IPS-20b (cell line): ENCODE data around the gene STAM2.
"Not testable (repeated sequence)": the region's sequence is repeated elsewhere in the genome, so short reads cannot be mapped to it uniquely, and the experiment has no call there.

Experiments used
- H3K27ac ChIP-seq: one replicate; pipeline ENCODE4 v1.5.1; 2013; ENCODE audit warnings: low read length
- H3K27me3 ChIP-seq: 2 replicates; pipeline ENCODE4 v1.6.1; 2013; ENCODE audit warnings: mild to moderate bottlenecking, low read length, inconsistent platforms; ENCODE audit not compliant: insufficient read depth
- H3K36me3 ChIP-seq: 2 replicates; pipeline ENCODE4 v1.6.1; 2013; ENCODE audit warnings: low read depth, mild to moderate bottlenecking, inconsistent platforms, low read length, moderate library complexity; ENCODE audit not compliant: insufficient read depth
- H3K4me1 ChIP-seq: 2 replicates; pipeline ENCODE4 v1.6.1; 2013; ENCODE audit warnings: mild to moderate bottlenecking, control low read depth, inconsistent platforms, low read length, moderate library complexity; ENCODE audit not compliant: insufficient read depth
- H3K4me3 ChIP-seq: 2 replicates; pipeline ENCODE4 v1.5.1; 2013; ENCODE audit warnings: mild to moderate bottlenecking, low read length, inconsistent platforms
- H3K9ac ChIP-seq: 2 replicates; pipeline ENCODE4 v1.6.1; 2013; ENCODE audit warnings: low read depth, mild to moderate bottlenecking, inconsistent platforms, low read length, moderate library complexity
- H3K9me3 ChIP-seq: 2 replicates; pipeline ENCODE4 v1.6.1; 2013; ENCODE audit warnings: mild to moderate bottlenecking, low read depth, low read length, inconsistent platforms; ENCODE audit not compliant: insufficient read depth

STAM2 gene

DNA sequence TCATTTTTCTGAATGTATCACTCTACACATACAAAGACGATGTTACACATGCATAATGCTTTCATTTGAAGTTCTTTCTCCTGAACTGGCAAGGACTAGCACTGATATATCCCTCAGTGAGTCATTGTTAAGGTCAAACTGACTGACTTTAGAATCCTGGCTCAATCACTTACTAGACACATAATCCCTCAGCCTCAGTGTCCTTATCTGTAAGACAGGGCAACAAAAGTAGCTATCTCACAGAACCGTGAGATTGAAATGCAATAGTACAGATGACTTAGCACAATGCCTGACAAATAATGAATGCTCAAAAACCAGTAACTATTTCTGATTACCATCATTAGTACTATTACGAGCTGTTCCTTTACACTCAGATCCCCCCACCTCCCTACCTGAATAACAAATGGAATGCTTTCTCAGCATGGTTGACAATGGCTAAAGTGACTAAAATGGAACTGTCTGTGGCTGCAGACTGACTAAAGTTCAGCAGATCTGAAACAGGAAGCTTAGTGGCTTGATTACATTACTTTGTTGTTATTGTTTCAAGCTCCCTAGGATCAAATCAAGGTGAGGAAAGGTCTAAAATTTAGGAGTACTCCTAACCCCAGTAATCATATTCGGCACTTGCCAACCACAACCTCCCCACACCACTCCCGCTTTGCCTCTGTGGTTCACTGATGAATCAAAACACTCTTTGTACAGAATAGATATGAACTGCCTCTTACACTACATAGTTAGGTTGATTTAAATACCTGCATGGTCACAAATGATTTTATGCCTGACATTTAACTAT, 40.9 kb downstream of the STAM2 start:
- Histone ChIP-seq H3K27ac (no peak overlapping the region), H3K4me3 (no peak overlapping the region), H3K27me3 (no peaks in the 10 kb centered on the region), H3K9ac (no peak overlapping the region), H3K4me1 (peaks cover 10% of the 10 kb centered on the region), H3K36me3 (no peaks in the 10 kb centered on the region), H3K9me3 (no peaks in the 10 kb centered on the region)

DNA sequence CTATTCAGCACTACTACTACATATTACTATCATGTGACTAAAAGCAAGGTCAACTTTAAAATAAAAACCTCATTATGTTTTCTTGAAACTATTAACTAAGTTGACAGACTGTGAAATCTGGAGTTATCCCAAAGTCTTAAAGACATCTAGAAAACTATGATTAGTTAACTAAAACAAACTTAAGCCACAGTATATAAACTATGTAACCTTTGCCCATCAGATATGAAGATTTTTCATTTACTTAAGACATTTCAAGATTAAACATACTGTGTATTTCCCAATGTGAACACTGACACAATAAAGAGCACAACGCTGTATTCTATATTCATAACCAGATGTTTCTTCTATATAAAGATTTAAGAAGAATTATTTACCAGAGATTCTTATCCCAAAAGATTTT, 43.3 kb downstream of the STAM2 start:
- Histone ChIP-seq H3K27ac (no peak overlapping the region), H3K9ac (no peak overlapping the region), H3K9me3 (no peaks in the 10 kb centered on the region)

DNA sequence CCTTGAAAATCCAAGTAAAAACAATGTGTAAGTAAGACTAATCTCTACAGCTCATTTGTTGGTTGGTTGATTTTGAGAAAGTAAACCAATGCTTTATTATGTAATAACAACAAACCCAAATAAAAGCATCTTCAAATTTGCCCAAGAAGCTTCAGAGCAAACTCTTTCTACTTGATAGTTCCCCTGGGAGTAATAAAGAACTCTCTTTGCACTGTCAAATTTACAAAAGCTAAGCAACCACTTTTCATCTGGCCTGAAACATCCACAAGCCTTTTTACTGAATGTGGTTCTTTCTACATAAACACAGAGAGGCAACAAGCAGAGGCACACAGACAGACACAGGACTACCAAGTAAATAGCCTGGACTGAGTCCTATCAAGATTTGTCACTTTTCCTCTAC, 47.9 kb downstream of the STAM2 start:
- H3K9me3 ChIP-seq = no peaks in the 10 kb centered on the region
- H3K27me3 ChIP-seq = no peaks in the 10 kb centered on the region
- no peak overlapping the region for H3K9ac ChIP-seq
- H3K27ac ChIP-seq = no peak overlapping the region
- no peaks in the 10 kb centered on the region for H3K4me1 ChIP-seq
- no peak overlapping the region for H3K4me3 ChIP-seq
- no peaks in the 10 kb centered on the region for H3K36me3 ChIP-seq

More for the DNA sequence above, 43.3 kb downstream of the STAM2 start:
- Histone ChIP-seq H3K4me3 (no peak overlapping the region), H3K27me3 (no peaks in the 10 kb centered on the region), H3K4me1 (peaks cover 10% of the 10 kb centered on the region), H3K36me3 (no peaks in the 10 kb centered on the region)

DNA sequence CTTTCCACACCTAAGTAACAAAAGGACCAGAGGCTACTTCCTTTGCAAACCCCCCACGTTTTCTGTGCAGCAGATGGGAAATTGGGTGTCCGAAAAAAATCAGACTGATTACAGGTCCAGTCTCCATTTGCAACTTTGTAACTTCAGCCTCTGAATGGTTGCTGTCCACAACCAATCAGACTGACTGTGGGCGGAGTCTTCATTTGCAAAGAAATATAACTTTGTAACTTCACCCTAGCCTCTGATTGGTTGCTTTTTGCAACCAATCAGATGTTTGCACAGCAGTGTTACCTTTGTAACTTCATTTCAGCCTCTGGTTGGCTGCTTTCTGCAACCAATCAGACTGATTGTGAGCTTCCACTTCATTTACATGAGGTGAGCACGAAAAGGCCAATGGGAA, 48.9 kb downstream of the STAM2 start:
- H3K27me3 ChIP-seq = no peaks in the 10 kb centered on the region
- no peaks in the 10 kb centered on the region for H3K9me3 ChIP-seq
- H3K4me1 ChIP-seq = no peaks in the 10 kb centered on the region
- no peaks in the 10 kb centered on the region for H3K36me3 ChIP-seq
- H3K27ac ChIP-seq = no peak overlapping the region
- no peak overlapping the region for H3K9ac ChIP-seq
- H3K4me3 ChIP-seq = no peak overlapping the region

DNA sequence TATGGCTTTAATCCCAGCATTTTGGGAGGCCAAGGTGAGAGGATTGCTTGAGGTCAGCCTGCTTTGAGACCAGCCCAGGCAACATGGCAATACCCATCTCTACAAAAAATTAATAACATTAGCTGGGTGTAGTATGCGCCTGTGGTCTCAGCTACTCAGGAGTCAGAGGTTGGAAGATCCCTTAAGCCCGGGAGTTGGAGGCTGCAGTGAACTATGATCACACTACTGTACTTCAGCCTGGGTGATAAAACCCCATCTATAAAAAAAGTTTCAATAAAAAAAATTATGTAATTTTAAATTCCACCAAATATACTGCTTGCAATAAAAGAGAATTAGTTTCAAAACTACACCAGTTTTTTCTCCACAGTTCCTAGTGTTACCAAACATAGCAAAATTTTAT, 53.4 kb downstream of the STAM2 start:
- Histone ChIP-seq H3K4me3 (no peak overlapping the region), H3K9ac (no peak overlapping the region), H3K4me1 (peaks cover 11% of the 10 kb centered on the region; the same call in 1 of the 2 replicates), H3K27ac (no peak overlapping the region), H3K27me3 (no peaks in the 10 kb centered on the region), H3K9me3 (no peaks in the 10 kb centered on the region), H3K36me3 (no peaks in the 10 kb centered on the region)

DNA sequence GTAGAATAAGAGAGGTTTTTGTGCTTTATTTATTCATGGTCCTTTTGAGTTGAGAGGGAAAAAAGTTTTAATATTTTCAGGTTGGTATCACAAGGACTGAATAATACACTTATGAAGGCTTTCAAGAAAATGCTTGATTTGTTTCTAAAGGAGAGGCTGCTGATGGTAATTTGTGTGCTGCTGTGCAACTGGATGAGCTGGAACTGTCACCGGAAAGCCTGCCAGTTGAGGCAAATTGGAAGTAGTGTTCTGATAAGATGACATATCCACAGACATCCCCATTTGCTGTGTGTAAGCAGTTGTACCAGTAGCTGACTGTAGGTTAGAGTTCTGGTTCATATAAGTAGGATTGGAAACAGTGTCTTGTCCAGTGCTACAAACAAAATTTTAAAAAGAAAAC, 55.1 kb downstream of the STAM2 start:
- no peak overlapping the region for H3K27ac ChIP-seq
- H3K27me3 ChIP-seq = no peaks in the 10 kb centered on the region
- no peaks in the 10 kb centered on the region for H3K36me3 ChIP-seq
- H3K4me3 ChIP-seq = no peak overlapping the region
- peaks cover 11% of the 10 kb centered on the region; the same call in 1 of the 2 replicates for H3K4me1 ChIP-seq
- no peaks in the 10 kb centered on the region for H3K9me3 ChIP-seq
- no peak overlapping the region for H3K9ac ChIP-seq

DNA sequence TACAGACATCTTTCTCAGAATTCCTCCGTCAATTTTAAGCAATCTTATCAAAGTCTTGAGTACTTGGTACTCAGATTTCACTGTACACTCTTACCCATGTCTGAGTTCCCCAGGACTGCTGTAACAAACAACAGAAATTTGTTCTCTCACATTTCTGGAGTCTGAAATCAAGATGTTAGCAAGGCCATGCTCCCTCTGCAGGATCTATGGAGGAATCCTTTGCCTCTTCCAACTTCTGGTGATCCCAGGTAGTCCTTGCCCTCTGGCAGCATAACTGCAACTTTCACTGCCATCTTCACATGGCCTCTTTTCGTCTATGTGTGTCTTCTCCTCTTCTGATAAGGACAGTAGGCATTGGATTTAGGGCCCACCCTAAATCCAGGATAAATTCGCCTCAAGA, 59.6 kb downstream of the STAM2 start:
- Histone ChIP-seq H3K9me3 (no peaks in the 10 kb centered on the region), H3K36me3 (no peaks in the 10 kb centered on the region), H3K27me3 (no peaks in the 10 kb centered on the region), H3K27ac (no peak overlapping the region), H3K4me3 (no peak overlapping the region), H3K9ac (no peak overlapping the region), H3K4me1 (peaks cover 11% of the 10 kb centered on the region; the same call in 1 of the 2 replicates)

DNA sequence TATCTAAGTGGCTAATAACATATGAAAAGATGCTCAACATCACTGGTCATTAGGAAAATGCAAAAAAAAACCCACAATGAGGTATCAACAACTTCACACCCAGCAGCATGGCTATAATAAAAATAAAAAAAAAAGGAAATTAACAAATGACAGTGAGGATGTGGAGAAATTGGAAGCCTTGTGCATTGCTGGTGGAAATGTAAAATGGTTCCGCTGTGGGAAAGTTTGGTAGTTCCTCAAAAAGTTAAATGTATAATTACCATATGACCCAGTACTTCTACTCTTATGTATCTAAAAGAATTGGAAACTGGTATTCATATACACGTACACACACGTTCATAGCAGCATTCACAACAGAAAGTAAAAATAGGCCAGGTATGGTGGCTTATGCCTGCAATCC, 61.2 kb downstream of the STAM2 start:
- no peak overlapping the region for H3K4me3 ChIP-seq
- H3K27me3 ChIP-seq = no peaks in the 10 kb centered on the region
- H3K9me3 ChIP-seq = no peaks in the 10 kb centered on the region
- H3K36me3 ChIP-seq = no peaks in the 10 kb centered on the region
- H3K9ac ChIP-seq = no peak overlapping the region
- H3K4me1 ChIP-seq = peaks cover 4% of the 10 kb centered on the region; the same call in 1 of the 2 replicates
- no peak overlapping the region for H3K27ac ChIP-seq

DNA sequence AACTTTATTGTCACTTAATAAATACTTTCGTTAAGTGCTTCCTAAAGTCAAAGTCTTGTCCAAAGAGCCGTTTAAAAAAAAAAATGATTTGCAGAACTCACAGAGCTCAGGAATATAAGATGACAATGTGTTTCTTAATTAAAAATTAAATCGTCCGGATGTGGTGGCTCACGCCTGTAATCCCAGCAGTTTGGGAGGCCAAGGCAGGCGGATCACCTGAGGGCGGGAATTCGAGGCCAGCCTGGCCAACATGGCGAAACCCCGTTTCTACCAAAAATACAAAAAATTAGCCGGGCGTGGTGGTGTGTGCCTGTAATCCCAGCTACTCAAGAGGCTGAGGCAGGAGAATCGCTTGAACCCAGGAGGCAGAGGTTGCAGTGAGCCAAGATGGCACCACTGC, 68.4 kb downstream of the STAM2 start:
- not testable (repeated sequence) for H3K9ac ChIP-seq, H3K27ac ChIP-seq, H3K4me3 ChIP-seq, H3K27me3 ChIP-seq, H3K4me1 ChIP-seq, H3K9me3 ChIP-seq, H3K36me3 ChIP-seq

DNA sequence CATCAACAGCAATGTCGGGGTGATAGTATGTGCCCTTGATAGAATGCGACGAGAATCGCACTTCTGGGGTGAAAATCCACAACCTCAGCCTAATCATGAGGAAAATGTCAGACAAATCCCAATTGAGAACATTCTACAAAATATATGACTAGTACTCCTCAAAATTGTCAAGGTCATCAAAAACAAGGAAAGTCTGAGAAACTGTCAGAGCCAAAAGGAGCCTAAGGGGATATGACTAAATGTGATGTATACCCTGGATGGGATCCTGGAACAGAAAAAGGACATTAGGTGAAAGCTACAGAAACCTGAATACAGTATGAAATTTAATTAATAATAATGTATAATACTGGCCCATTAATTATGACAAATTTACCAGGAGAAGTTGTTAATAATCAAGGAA, 69.1 kb downstream of the STAM2 start:
- no peaks in the 10 kb centered on the region for H3K36me3 ChIP-seq
- H3K27me3 ChIP-seq = peaks cover 3% of the 10 kb centered on the region; the same call in 1 of the 2 replicates
- no peaks in the 10 kb centered on the region for H3K4me1 ChIP-seq
- H3K4me3 ChIP-seq = no peak overlapping the region
- H3K9ac ChIP-seq = no peak overlapping the region
- no peak overlapping the region for H3K27ac ChIP-seq
- H3K9me3 ChIP-seq = no peaks in the 10 kb centered on the region

DNA sequence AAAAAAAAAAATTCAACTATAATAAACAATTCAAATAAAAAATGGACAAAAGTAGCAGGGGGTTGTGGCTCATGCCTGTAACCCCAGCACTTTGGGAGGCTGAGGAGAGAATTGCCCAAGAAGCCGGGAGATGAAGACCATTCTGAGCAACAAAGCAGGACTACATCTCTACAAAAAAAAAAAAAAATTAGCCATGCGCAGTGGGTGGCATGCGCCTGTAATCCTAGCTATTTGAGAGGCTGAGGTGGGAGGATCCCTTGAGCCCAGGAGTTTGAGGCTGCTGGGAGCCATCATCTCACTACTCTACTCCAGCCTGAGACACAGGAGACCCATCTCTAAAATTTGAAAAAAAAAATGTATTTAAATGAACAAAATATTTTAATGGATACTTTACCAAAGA, 72.3 kb downstream of the STAM2 start:
- Histone ChIP-seq H3K4me3 (no peak overlapping the region), H3K36me3 (no peaks in the 10 kb centered on the region), H3K9ac (no peak overlapping the region), H3K9me3 (no peaks in the 10 kb centered on the region), H3K27me3 (peaks cover 35% of the 10 kb centered on the region), H3K4me1 (no peaks in the 10 kb centered on the region), H3K27ac (no peak overlapping the region)

DNA sequence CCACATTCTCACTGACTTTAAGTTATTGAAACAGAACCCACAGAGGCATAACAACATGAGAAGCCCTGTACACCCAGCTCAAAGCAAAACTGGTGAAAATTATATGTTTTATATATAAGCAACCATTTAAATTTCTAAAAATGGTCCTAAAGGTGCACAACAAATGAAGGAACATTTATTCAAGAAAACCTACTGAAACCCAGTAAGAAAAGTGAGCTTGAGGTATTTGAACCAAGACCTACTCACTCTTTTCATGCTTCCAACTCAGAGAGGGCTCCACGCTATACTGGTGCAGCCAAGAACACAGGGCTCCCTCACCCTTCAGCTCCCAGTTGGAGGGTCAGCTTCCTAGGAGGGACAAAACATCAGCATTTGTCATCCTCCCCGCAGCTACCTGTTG, 74.6 kb downstream of the STAM2 start:
- H3K27me3 ChIP-seq = peaks cover 58% of the 10 kb centered on the region
- H3K36me3 ChIP-seq = no peaks in the 10 kb centered on the region
- H3K9me3 ChIP-seq = no peaks in the 10 kb centered on the region
- no peak overlapping the region for H3K4me3 ChIP-seq
- H3K4me1 ChIP-seq = 0 out of 2 replicates have a peak, but pooled peaks cover 6% of the 10 kb centered on the region
- no peak overlapping the region for H3K27ac ChIP-seq
- no peak overlapping the region for H3K9ac ChIP-seq
